Loucy (cell line): ENCODE data around the gene LYL1.

ENCODE experiments used
- CTCF ChIP-seq: fragments of 200-600 bp; sonication (generic); conservative IDR thresholded peaks from 2 replicates; pipeline ENCODE4 v1.5.1; 2014; ENCODE audit warnings: mild to moderate bottlenecking, antibody characterized with exemption, low read length
- EZH2phosphoT487 ChIP-seq: fragments of 200-600 bp; IDR thresholded peaks from 2 replicates; pipeline ENCODE4 v1.6.1; 2018; ENCODE audit warnings: antibody characterized with exemption, mild to moderate bottlenecking, moderate library complexity, borderline replicate concordance

GRCh38 chr19:13146763-13147563 is 44.3 kb upstream of the LYL1 start:
- TF ChIP-seq CTCF (no peak), EZH2phosphoT487 (no peak)
